NT2/D1 (cell line): ENCODE measurements around the gene PCDHA13.

Source experiments
- SUZ12 ChIP-seq: IDR thresholded peaks from 2 replicates; pipeline ENCODE4 v1.6.1; 2011; ENCODE audit not compliant: insufficient read length, insufficient read depth; ENCODE audit errors: extremely low read depth
- YY1 ChIP-seq: IDR thresholded peaks from 2 replicates; pipeline ENCODE4 v1.6.1; 2011; ENCODE audit not compliant: insufficient read length, insufficient read depth
- ZNF274 ChIP-seq: IDR thresholded peaks from 2 replicates; pipeline ENCODE4 v1.6.1; 2011; ENCODE audit warnings: mild to moderate bottlenecking, low read depth, low read length

DNA sequence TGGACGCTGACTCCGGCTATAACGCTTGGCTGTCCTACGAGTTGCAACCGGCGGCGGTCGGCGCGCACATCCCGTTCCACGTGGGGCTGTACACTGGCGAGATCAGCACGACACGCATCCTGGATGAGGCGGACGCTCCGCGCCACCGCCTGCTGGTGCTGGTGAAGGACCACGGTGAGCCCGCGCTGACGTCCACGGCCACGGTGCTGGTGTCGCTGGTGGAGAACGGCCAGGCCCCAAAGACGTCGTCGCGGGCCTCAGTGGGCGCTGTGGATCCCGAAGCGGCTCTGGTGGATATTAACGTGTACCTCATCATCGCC is 4.7 kb upstream of the PCDHA13 start:
- TF ChIP-seq YY1 (no peak), SUZ12 (no peak), ZNF274 (no peak)
